ENCODE results near the gene ZNF804B.

Gene ZNF804B

DNA sequence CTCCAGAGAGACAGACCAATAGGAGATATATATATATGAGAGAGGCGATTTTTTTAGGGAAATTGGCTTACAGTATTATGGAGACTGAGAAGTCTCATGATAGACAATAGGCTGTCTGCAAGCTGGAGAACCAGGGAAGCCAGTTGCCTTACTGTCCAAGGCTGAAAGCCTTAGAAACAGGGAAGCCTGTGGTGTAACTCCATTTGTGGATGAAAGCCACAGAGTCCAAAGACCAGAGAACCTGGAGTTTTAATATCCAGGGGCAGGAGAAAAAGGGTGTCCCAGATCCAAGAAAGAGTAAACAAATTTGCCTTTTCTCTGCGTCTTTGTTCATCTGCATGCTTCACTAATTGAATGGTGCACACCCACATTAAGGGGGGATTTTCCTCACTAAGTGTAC is 107.7 kb downstream of the ZNF804B start:
- TF ChIP-seq, protein P1, sequence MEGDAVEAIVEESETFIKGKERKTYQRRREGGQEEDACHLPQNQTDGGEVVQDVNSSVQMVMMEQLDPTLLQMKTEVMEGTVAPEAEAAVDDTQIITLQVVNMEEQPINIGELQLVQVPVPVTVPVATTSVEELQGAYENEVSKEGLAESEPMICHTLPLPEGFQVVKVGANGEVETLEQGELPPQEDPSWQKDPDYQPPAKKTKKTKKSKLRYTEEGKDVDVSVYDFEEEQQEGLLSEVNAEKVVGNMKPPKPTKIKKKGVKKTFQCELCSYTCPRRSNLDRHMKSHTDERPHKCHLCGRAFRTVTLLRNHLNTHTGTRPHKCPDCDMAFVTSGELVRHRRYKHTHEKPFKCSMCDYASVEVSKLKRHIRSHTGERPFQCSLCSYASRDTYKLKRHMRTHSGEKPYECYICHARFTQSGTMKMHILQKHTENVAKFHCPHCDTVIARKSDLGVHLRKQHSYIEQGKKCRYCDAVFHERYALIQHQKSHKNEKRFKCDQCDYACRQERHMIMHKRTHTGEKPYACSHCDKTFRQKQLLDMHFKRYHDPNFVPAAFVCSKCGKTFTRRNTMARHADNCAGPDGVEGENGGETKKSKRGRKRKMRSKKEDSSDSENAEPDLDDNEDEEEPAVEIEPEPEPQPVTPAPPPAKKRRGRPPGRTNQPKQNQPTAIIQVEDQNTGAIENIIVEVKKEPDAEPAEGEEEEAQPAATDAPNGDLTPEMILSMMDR (conservative IDR thresholded peaks at IDR 0.05; ENCODE audit: low read depth, low read length), result no peak
- H3K4me3 ChIP-seq (ENCODE audit: low read length), result no peak overlapping the region
- DNase-seq (ENCODE audit: low read depth), result no peak

DNA sequence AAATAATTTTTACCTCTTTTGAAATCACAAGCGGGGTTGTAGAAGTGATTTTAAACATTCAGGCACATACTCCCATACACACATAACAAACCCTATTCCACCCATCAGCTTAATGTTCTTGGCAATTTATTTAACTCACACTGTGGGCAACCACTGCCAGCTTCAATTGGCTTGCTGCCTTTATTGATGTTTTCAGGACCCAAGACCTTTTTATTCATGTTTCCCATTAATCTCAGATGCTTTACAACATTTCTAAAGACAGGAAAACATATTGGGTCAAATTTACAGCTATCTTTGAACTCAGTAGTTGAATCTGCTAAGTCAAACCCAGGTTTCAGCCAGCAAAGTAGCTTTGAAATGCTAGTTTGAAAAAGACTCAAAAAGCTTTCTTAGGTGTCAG is 109.0 kb downstream of the ZNF804B start:
- DNase-seq (ENCODE audit: low read depth), result no peak
- no peak overlapping the region for H3K4me3 ChIP-seq (ENCODE audit: low read length)
- TF ChIP-seq, protein P1 (conservative IDR thresholded peaks at IDR 0.05; ENCODE audit: low read depth, low read length), result no peak

DNA sequence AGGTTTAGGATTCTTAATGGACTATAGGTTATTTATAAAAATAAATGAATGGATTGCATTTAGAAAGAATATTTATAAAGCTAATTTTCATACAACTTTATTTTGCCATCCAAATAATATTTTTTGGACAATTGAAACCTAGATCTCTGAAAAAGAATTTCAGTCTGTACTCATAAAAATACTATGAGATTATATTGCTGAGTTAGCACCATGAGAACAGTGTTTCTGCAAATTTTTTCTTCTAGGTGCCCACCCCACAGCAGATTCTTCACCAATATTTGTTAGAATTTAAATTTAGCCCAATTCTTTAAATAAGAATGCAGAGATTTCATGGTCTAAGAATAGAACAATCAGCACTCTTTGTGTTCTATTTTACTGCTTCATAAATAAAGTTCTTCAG is 121.6 kb downstream of the ZNF804B start:
- H3K4me3 ChIP-seq (ENCODE audit: low read length), result no peak overlapping the region
- DNase-seq (ENCODE audit: low read depth), result no peak
- TF ChIP-seq, protein P1 (conservative IDR thresholded peaks at IDR 0.05; ENCODE audit: low read depth, low read length), result no peak

DNA sequence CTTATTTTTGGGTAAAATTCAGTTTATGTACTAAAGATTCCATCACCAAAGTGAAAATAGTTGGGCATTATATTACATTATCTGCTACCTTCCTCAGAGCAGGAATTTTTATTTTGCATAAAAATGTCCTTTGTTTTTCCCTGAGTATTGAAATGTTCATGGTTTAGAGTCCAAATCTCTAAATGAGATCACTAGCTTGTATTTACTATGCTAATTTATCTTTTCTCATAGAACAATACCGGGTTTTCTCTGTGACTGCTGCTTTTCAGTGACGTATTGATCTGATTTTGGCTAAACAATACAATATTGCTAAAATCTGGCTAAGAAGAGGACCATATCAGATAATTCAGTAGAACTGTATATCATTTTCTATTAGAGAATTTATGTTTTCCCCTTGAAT is 125.6 kb downstream of the ZNF804B start:
- TF ChIP-seq, protein P1 (conservative IDR thresholded peaks at IDR 0.05; ENCODE audit: low read depth, low read length), result no peak
- no peak for DNase-seq (ENCODE audit: low read depth)
- no peak overlapping the region for H3K4me3 ChIP-seq (ENCODE audit: low read length)

DNA sequence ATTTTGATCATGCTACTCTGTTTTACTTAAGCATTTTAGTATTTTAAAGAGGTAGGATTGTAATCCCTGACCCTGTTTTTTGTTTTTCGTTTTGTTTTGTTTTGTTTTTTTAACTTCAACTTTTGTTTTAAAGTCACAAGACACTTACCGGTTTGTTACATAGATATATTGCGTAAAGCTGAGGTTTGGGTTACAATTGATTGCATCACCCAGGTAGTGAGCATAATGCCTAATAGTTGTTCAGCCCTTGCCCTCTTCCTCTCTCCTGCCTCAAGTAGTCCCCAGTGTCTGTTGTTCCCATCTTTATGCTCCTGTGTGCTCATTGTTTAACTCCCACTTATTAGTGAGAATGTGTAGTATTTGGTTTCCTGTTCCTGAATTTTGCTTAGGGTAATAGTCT is 129.2 kb downstream of the ZNF804B start:
- TF ChIP-seq, protein P1 (conservative IDR thresholded peaks at IDR 0.05; ENCODE audit: low read depth, low read length), result no peak
- DNase-seq (ENCODE audit: low read depth), result no peak
- H3K4me3 ChIP-seq (ENCODE audit: low read length), result no peak overlapping the region

DNA sequence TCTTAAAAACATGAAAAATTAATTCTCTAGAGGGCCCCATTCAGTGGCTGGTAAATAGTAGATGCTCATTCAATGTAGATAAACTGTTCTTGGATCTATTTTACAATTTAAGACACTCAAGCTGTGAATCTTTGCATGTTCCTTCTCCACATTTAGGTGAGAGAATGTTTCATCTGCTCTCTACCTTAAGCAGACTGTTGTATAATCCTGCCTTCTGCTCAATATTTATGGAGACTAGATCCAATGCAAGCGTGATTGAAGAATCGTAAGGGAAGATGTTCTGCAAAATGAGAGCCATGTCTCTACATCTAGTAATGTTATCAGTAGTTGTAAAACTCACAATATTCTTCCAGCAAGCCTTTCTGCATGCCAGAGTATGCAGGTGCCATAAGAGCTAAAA is 151.0 kb downstream of the ZNF804B start:
- TF ChIP-seq, protein P1 (conservative IDR thresholded peaks at IDR 0.05; ENCODE audit: low read depth, low read length), result no peak
- DNase-seq (ENCODE audit: low read depth), result no peak
- H3K4me3 ChIP-seq (ENCODE audit: low read length), result no peak overlapping the region

DNA sequence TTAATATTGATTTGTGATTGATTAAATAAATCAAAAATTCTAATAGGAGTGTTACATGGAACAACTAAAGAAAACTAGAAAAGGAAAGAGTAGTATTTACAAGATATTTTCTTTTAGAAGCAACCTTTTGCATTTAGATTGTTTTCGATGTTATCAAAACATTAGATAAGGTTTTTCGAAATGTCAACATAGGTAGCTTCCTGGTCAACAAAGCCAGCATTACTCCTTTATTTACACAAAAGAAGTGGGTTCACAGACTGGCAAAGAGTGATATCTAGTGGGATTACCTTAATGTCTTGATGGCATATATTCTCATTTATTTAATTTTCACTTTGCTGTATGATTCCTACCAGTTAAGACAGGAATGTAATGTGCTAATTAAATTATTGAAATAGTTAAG is 153.4 kb downstream of the ZNF804B start:
- H3K4me3 ChIP-seq (ENCODE audit: low read length), result no peak overlapping the region
- DNase-seq (ENCODE audit: low read depth), result no peak
- TF ChIP-seq, protein P1 (conservative IDR thresholded peaks at IDR 0.05; ENCODE audit: low read depth, low read length), result no peak
